ENCODE data around the gene BMERB1. TPM values are rescaled to one million over a fixed set of nuclear protein-coding genes. Genes with fewer than 3 reads are reported as not detected.

Gene BMERB1
- total RNA-seq, 1 donor from 2014 or later = 17.4 TPM

DNA sequence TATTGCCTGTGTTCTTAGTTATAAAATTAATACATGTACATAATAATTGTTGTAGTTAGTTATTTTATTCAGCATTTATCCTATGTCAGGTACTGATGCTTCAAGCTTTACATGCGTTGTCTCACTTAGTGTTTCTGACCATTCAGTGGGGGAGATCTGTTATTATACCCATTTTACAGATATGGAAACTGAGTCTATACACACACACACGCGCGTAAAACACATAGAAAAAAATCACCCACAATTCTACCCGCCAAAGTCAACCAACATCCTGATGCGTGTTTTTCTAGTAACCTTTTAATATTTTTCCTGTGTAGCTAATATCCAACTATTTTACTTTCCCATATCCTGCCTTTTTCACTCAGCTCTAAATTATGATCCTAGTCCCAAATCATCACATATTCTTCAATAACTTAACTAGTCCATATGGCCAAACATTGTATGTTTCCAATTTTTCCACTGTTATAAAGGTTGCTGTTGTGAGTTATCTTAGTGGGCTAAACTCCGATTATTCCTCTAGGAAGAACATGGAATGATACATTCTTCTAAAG is 48.4 kb downstream of the BMERB1 start:
- intact Hi-C loops (cut with micrococcal nuclease) = loop anchor here (1.0 kb wide), 1 partner anchor 160 kb away; the partner anchor contains the start of gene MARF1
- no peaks in the 10 kb centered on the region for H3K27me3 Mint-ChIP-seq (ENCODE audit: insufficient read depth)
- H3K9me3 Mint-ChIP-seq = peaks cover 10% of the 10 kb centered on the region
- H3K27ac Mint-ChIP-seq = peak overlapping the region; percentile 63
- H3K36me3 Mint-ChIP-seq (ENCODE audit: low read depth) = peaks cover 10% of the 10 kb centered on the region
- H3K4me3 Mint-ChIP-seq = peak overlapping the region; percentile 3
- no peak for DNase-seq (ENCODE audit: low spot score)
- H3K4me1 Mint-ChIP-seq (ENCODE audit: low read depth) = peaks cover 15% of the 10 kb centered on the region

DNA sequence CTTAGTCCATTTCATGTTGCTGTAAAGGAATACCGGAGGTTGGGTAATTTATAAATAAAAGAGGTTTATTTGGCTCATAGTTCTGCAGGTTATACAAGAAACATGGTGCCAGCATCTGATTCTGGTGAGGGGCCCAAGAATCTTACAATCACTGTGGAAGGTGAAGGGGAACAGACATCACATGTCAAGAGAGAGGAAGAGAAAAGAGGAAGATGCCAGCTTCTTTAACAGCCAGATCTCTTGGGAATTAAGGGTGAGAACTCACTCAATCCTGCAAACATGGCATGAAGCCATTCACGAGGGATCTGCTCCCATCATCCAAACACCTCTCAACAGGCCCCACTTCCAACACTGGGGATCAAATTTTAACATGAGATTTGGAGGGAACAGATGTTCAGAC is 49.5 kb downstream of the BMERB1 start:
- intact Hi-C loops (cut with micrococcal nuclease) = no loop called here
- H3K4me1 Mint-ChIP-seq (ENCODE audit: low read depth) = peaks cover 18% of the 10 kb centered on the region
- H3K27me3 Mint-ChIP-seq (ENCODE audit: insufficient read depth) = no peaks in the 10 kb centered on the region
- no peak overlapping the region for H3K27ac Mint-ChIP-seq
- peaks cover 10% of the 10 kb centered on the region for H3K9me3 Mint-ChIP-seq
- peaks cover 10% of the 10 kb centered on the region for H3K36me3 Mint-ChIP-seq (ENCODE audit: low read depth)
- H3K4me3 Mint-ChIP-seq = no peak overlapping the region
- DNase-seq (ENCODE audit: low spot score) = no peak

GRCh38 chr16:15484662-15485061 is 50.3 kb downstream of the BMERB1 start:
- DNase-seq (ENCODE audit: low spot score) = no peak
- Mint-ChIP-seq H3K4me1 (ENCODE audit: low read depth) (peaks cover 26% of the 10 kb centered on the region), H3K9me3 (peaks cover 10% of the 10 kb centered on the region), H3K36me3 (ENCODE audit: low read depth) (peaks cover 10% of the 10 kb centered on the region), H3K27me3 (ENCODE audit: insufficient read depth) (no peaks in the 10 kb centered on the region), H3K4me3 (no peak overlapping the region), H3K27ac (no peak overlapping the region)
- intact Hi-C loops (cut with micrococcal nuclease) = no loop called here

DNA sequence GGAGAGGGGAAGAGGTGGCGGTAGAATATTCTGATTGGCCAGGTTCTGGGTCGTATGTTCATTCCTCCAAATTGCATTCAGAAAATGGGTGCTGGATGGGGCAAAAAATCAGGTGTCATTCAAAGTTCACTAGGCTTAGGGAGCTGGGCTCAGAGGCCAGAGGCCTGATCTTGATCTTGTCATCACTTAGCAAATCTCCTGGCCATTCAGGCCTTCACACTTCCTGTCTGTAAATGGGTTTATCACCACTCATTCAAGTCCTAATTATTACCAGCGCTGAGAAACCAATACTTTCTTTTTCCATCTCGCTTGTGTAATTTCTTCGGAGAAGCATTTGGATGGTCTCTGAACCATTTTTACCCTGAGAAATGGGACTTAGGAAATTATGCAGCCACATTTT is 50.8 kb downstream of the BMERB1 start:
- peaks cover 10% of the 10 kb centered on the region for H3K36me3 Mint-ChIP-seq (ENCODE audit: low read depth)
- no peak overlapping the region for H3K4me3 Mint-ChIP-seq
- H3K4me1 Mint-ChIP-seq (ENCODE audit: low read depth) = peaks cover 31% of the 10 kb centered on the region

DNA sequence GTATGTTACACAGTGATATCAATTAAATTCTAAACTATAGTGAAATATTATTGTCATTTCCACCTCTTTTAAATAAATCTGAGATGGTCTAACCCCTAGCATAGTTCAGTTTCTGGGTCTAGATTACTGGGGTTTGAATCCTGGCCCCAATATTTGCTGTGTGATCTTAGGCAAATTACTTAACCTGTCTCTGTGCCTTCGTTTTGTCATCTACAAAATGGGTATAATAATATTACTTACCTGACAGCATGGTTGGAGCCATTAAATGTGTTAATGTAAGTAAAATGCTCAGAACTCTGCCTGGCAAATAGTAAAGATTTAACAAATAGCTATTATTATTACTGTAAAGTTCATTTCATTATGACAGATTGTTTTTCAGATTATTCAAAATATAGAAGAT is 52.3 kb downstream of the BMERB1 start:
- Mint-ChIP-seq H3K36me3 (ENCODE audit: low read depth) (peaks cover 13% of the 10 kb centered on the region), H3K9me3 (peaks cover 13% of the 10 kb centered on the region), H3K27me3 (ENCODE audit: insufficient read depth) (no peaks in the 10 kb centered on the region), H3K27ac (no peak overlapping the region), H3K4me3 (no peak overlapping the region), H3K4me1 (ENCODE audit: low read depth) (peaks cover 41% of the 10 kb centered on the region)
- no peak for DNase-seq (ENCODE audit: low spot score)
- intact Hi-C loops (cut with micrococcal nuclease) = no loop called here

More for the DNA sequence above, 50.8 kb downstream of the BMERB1 start:
- H3K9me3 Mint-ChIP-seq = peaks cover 10% of the 10 kb centered on the region
- H3K27me3 Mint-ChIP-seq (ENCODE audit: insufficient read depth) = no peaks in the 10 kb centered on the region
- H3K27ac Mint-ChIP-seq = no peak overlapping the region
- DNase-seq (ENCODE audit: low spot score) = no peak
- intact Hi-C loops (cut with micrococcal nuclease) = no loop called here

DNA sequence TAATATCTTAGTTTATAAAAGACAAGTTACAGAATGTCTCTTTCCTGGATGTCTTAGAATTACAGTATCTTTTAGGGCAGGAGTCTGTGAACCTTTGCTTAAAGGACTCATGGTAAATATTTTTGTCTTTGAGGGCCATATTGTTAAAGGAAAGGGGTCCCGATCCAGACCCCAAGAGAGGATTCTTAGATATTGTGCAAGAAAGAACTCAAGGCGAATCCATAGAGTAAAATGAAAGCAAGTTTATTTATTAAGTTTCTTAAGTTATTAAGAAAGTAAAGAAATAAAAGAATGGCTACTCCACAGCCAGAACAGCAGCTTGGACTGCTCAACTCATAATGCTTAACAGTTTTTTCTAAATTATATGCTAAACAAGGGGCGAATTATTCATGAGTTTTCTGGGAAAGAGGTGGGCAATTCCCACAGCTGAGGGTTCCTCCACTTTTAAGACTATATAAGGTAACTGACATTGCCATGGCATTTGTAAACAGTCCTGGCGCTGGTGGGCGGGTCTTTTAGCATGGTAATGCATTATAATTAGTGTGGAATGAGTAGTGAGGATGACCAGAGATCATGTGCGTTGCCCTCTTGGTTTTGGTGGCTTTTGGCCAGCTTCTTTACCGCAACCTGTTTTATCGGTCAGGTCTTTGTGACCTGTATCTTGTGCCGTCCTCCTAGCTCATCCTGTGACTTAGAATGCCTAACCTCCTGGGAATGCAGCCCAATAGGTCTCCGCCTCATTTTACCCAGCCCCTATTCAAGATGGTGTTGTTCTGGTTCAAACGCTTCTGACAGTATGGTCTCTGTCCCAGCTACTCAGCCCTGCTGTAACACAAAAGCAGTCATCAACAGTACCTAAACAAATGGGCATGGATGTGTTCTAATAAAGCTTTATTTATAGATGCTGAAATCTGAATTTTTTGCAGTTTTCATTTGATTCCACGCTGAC is 53.2 kb downstream of the BMERB1 start:
- intact Hi-C loops (cut with micrococcal nuclease) = loop anchor here (2.0 kb wide), 2 partner anchors 85 to 155 kb away; partner anchors contain the start of gene MARF1
- DNase-seq (ENCODE audit: low spot score) = no peak
- Mint-ChIP-seq H3K4me3 (no peak overlapping the region), H3K4me1 (ENCODE audit: low read depth) (peaks cover 37% of the 10 kb centered on the region), H3K36me3 (ENCODE audit: low read depth) (peaks cover 14% of the 10 kb centered on the region), H3K27me3 (ENCODE audit: insufficient read depth) (no peaks in the 10 kb centered on the region), H3K27ac (no peak overlapping the region), H3K9me3 (peaks cover 12% of the 10 kb centered on the region)

- H3K27ac Mint-ChIP-seq = peak overlapping the region; percentile 84
- intact Hi-C loops (cut with micrococcal nuclease) = loop anchor here (1.0 to 2.0 kb wide), 3 partner anchors 84 to 154 kb away; partner anchors contain the start of gene MARF1
- no peak for DNase-seq (ENCODE audit: low spot score)
- no peaks in the 10 kb centered on the region for H3K27me3 Mint-ChIP-seq (ENCODE audit: insufficient read depth)
- peaks cover 38% of the 10 kb centered on the region for H3K4me1 Mint-ChIP-seq (ENCODE audit: low read depth)
- H3K36me3 Mint-ChIP-seq (ENCODE audit: low read depth) = peaks cover 10% of the 10 kb centered on the region
- peak overlapping the region; percentile 49 for H3K4me3 Mint-ChIP-seq
- H3K9me3 Mint-ChIP-seq = peaks cover 8% of the 10 kb centered on the region
These were observed 54.6 kb downstream of the BMERB1 start for GRCh38 chr16:15489016-15489415.

- H3K27me3 Mint-ChIP-seq (ENCODE audit: insufficient read depth) = no peaks in the 10 kb centered on the region
- peaks cover 8% of the 10 kb centered on the region for H3K36me3 Mint-ChIP-seq (ENCODE audit: low read depth)
- H3K4me1 Mint-ChIP-seq (ENCODE audit: low read depth) = peaks cover 42% of the 10 kb centered on the region
- H3K27ac Mint-ChIP-seq = peak overlapping the region; percentile 84
- H3K9me3 Mint-ChIP-seq = peaks cover 3% of the 10 kb centered on the region
- intact Hi-C loops (cut with micrococcal nuclease) = loop anchor here (5.0 kb wide), 1 partner anchor 58 kb away; the partner anchor contains the start of gene BMERB1
- DNase-seq (ENCODE audit: low spot score) = no peak
- H3K4me3 Mint-ChIP-seq = peak overlapping the region; percentile 49
These were observed 55.8 kb downstream of the BMERB1 start for GRCh38 chr16:15490123-15490711.

DNA sequence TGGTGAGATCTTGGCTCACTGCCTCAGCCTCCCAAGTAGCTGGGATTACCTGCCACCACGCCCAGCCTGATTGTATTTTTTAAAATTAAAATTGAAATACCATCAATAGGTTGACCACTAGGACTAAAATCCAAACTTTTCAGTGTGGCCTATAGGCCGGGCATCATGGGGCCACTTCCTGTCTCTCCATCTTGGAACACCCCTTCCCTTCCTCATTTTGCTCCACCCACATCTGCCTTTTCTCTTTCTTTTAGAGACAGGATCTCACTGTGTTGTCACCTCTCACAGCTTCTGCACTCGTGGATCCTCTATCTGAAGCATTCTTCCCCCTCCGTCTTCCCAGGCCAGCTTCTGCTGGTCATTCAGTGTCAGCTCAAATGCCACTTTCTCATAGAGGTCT is 57.0 kb downstream of the BMERB1 start:
- H3K4me1 Mint-ChIP-seq (ENCODE audit: low read depth) = peaks cover 42% of the 10 kb centered on the region
- no peak for DNase-seq (ENCODE audit: low spot score)
- intact Hi-C loops (cut with micrococcal nuclease) = loop anchor here (5.0 kb wide), 1 partner anchor 59 kb away; the partner anchor contains the start of gene BMERB1
- peaks cover 3% of the 10 kb centered on the region for H3K9me3 Mint-ChIP-seq
- peaks cover 4% of the 10 kb centered on the region for H3K36me3 Mint-ChIP-seq (ENCODE audit: low read depth)
- H3K4me3 Mint-ChIP-seq = peak overlapping the region; percentile 35
- no peaks in the 10 kb centered on the region for H3K27me3 Mint-ChIP-seq (ENCODE audit: insufficient read depth)
- H3K27ac Mint-ChIP-seq = peak overlapping the region; percentile 69

GRCh38 chr16:15492091-15492740 is 57.8 kb downstream of the BMERB1 start:
- H3K4me3 Mint-ChIP-seq = no peak overlapping the region
- no peak for DNase-seq (ENCODE audit: low spot score)
- H3K27me3 Mint-ChIP-seq (ENCODE audit: insufficient read depth) = no peaks in the 10 kb centered on the region
- intact Hi-C loops (cut with micrococcal nuclease) = loop anchor here (5.0 kb wide), 1 partner anchor 60 kb away; the partner anchor contains the start of gene BMERB1
- peak overlapping the region; percentile 56 for H3K27ac Mint-ChIP-seq
- peaks cover 3% of the 10 kb centered on the region for H3K9me3 Mint-ChIP-seq
- H3K4me1 Mint-ChIP-seq (ENCODE audit: low read depth) = peaks cover 42% of the 10 kb centered on the region
- H3K36me3 Mint-ChIP-seq (ENCODE audit: low read depth) = peaks cover 4% of the 10 kb centered on the region

- Mint-ChIP-seq H3K27ac (peak overlapping the region; percentile 45), H3K36me3 (ENCODE audit: low read depth) (peaks cover 4% of the 10 kb centered on the region), H3K4me1 (ENCODE audit: low read depth) (peaks cover 42% of the 10 kb centered on the region), H3K4me3 (no peak overlapping the region), H3K27me3 (ENCODE audit: insufficient read depth) (no peaks in the 10 kb centered on the region), H3K9me3 (peaks cover 3% of the 10 kb centered on the region)
- no peak for DNase-seq (ENCODE audit: low spot score)
- intact Hi-C loops (cut with micrococcal nuclease) = loop anchor here (5.0 kb wide), 1 partner anchor 61 kb away; the partner anchor contains the start of gene BMERB1
These were observed 59.2 kb downstream of the BMERB1 start for GRCh38 chr16:15493466-15494180.

DNA sequence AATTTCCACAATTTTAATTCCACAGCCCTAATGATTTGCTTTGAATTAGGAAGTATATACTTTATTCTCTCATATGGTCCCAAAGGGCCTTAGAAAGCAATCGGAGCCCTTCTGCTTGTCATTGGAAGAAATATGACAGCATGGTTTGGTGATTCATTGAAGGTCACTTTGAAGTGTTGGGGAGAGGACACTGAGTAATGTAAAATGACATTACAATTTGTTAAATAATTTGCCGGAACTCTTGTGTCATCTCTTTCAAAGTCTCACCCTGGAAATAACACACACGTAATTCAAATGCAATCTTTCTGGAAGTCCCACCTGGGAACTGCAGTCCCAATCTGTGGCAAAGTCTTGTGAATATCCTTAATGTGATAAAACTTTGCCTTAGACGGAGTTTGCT is 59.8 kb downstream of the BMERB1 start:
- Mint-ChIP-seq H3K4me3 (no peak overlapping the region), H3K27ac (peak overlapping the region; percentile 36), H3K27me3 (ENCODE audit: insufficient read depth) (no peaks in the 10 kb centered on the region), H3K9me3 (peaks cover 3% of the 10 kb centered on the region), H3K4me1 (ENCODE audit: low read depth) (peaks cover 36% of the 10 kb centered on the region), H3K36me3 (ENCODE audit: low read depth) (peaks cover 4% of the 10 kb centered on the region)
- intact Hi-C loops (cut with micrococcal nuclease) = loop anchor here (5.0 kb wide), 1 partner anchor 62 kb away; the partner anchor contains the start of gene BMERB1
- no peak for DNase-seq (ENCODE audit: low spot score)
